8988T (cell line): ENCODE measurements around the gene AIG1.

ENCODE experiments used
- DNase-seq: peaks from one replicate; pipeline ENCODE4 v3.0.0; 2011

Gene AIG1

DNA sequence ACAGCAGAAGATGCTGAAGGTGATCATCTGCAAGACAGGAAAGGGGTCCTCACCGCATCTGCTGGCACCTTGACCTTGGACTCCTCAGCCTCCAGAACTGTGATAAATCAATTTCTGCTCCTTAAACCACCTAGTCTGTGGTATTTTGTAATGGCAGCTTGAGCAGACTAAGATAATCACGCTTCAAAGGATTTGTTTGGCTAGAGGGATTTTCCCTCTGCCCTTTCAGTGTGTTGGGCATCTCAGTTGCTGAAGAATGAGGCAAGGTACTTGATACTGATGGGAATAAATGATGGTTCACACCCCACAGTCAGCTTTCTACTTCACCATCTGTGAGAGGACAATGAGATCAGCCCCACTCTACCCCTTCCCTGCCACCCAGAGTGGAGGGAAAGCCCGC is 329.6 kb downstream of the AIG1 start:
- no peak for DNase-seq
